ENCODE measurements around the gene HOXB4. TPM values are rescaled to one million over a fixed set of nuclear protein-coding genes. Genes with fewer than 3 reads are reported as not detected.

The HOXB4 gene
- total RNA-seq, 1 donor from 2014 or later = 0.25 TPM

GRCh38 chr17:48571826-48572417 is 6.2 kb downstream of the HOXB4 start:
- no peak overlapping the region for H3K4me3 ChIP-seq
- TF ChIP-seq CTCF (IDR thresholded peaks at IDR 0.05; ENCODE audit: borderline replicate concordance) = no peak
- H3K9me3 ChIP-seq (replicated peaks) = no peaks in the 10 kb centered on the region
- H3K27me3 ChIP-seq (ENCODE audit: low read depth) = peaks cover 100% of the 10 kb centered on the region
- intact Hi-C loops (cut with micrococcal nuclease) = no loop called here
- H3K36me3 ChIP-seq = no peaks in the 10 kb centered on the region
- H3K27ac ChIP-seq (replicated peaks) = no peak overlapping the region
- no peak for DNase-seq
- peaks cover 20% of the 10 kb centered on the region for H3K4me1 ChIP-seq

GRCh38 chr17:48571024-48571818 is 6.9 kb downstream of the HOXB4 start:
- Histone ChIP-seq H3K27me3 (ENCODE audit: low read depth) (peaks cover 100% of the 10 kb centered on the region), H3K36me3 (no peaks in the 10 kb centered on the region), H3K4me3 (no peak overlapping the region), H3K9me3 (replicated peaks) (no peaks in the 10 kb centered on the region), H3K27ac (replicated peaks) (no peak overlapping the region), H3K4me1 (peaks cover 15% of the 10 kb centered on the region)
- intact Hi-C loops (cut with micrococcal nuclease) = no loop called here
- no peak for DNase-seq
- no peak for TF ChIP-seq CTCF (IDR thresholded peaks at IDR 0.05; ENCODE audit: borderline replicate concordance)

DNA sequence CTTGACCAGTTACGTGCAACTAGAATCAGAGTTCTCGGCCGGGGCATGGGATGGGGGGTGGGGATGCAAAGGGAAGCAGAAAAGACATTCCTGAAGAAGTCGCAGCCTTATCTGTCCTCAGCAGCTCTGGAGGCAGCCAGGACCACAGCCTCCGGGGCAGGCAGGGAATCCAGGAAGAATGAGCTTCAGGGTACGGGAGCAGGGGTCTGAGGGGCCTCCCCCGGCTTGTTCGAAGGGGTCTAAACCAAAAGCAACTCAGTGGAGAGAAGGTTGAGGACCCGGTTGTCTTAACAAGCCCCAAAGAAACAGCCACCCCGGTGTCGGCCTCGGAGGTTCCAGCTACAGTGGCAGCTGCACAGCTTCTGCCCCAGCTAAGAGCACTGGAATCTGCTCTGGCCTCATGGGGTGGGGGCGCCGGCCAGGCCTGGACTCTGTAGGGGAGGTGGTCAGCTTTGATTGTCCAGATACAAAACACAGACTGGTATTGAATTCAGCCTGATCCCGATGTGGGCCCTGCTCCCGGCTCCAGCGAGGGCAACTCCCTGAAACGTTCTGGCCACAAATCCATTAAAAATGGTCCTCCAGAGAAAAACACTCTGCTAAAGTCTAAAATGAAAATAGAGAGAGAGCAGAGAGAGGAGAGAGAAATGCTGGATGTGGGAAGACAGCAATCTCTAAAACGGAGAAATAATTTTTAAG is 7.7 kb downstream of the HOXB4 start:
- H3K9me3 ChIP-seq (replicated peaks) = no peaks in the 10 kb centered on the region
- H3K36me3 ChIP-seq = no peaks in the 10 kb centered on the region
- H3K4me1 ChIP-seq = peaks cover 12% of the 10 kb centered on the region
- DNase-seq = no peak
- peaks cover 100% of the 10 kb centered on the region for H3K27me3 ChIP-seq (ENCODE audit: low read depth)
- no peak overlapping the region for H3K4me3 ChIP-seq
- peak overlapping the region; percentile 42 for H3K27ac ChIP-seq (replicated peaks)
- intact Hi-C loops (cut with micrococcal nuclease) = no loop called here
- TF ChIP-seq CTCF (IDR thresholded peaks at IDR 0.05; ENCODE audit: borderline replicate concordance) = no peak

DNA sequence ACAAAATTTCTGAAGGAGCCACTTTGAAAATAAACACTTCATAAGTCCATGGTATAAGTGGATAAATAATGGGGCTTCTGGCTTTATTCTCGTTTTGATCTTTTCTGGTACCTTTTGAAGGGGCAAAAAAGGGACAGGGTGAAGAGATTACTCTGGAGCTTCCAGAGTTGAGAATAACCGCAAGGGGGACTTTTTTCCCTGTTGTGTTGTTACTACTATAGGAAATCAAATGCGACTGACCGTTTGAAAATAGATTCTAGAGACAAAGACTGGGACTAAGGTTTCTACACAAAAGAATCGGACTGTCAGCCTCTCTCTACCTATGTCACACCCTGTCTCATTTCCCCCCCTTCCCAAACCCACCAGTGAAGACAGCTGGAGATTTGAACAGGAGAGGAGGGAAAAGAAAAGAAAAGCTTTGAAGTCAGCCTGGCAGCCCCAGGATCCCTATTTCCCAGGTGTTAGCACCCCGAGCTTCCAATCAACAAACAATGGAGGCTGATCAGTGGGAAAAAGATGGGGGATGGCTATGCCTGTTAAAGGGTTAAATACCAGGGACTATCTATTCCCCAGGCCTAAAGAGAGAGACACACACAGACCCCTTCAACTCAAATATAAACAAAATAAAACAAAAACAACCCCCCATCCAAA is 8.4 kb downstream of the HOXB4 start:
- H3K9me3 ChIP-seq (replicated peaks) = no peaks in the 10 kb centered on the region

More for the DNA sequence above, 8.4 kb downstream of the HOXB4 start:
- TF ChIP-seq CTCF (IDR thresholded peaks at IDR 0.05; ENCODE audit: borderline replicate concordance) = no peak
- DNase-seq = no peak
- H3K4me1 ChIP-seq = peaks cover 15% of the 10 kb centered on the region
- no peaks in the 10 kb centered on the region for H3K36me3 ChIP-seq
- H3K4me3 ChIP-seq = no peak overlapping the region
- no peak overlapping the region for H3K27ac ChIP-seq (replicated peaks)
- intact Hi-C loops (cut with micrococcal nuclease) = no loop called here
- peaks cover 100% of the 10 kb centered on the region for H3K27me3 ChIP-seq (ENCODE audit: low read depth)
